Skin epidermis (tissue), 12 donors: ENCODE measurements around the gene PAFAH2.
A peak's percentile ranks its signal among the peaks of the same experiment; 100 is the strongest.

Source experiments
- H3K27ac ChIP-seq, 21 experiments: fragments of 200-600 bp; sonication (generic) in 11 of 21; one replicate each; pipeline ENCODE4 v1.5.0; 2020; ENCODE audit warnings: mild to moderate bottlenecking in 3 of 21, inconsistent platforms in 2 of 21, moderate library complexity in 2 of 21
- H3K4me3 ChIP-seq, 7 experiments: fragments of 200-600 bp; sonication (generic) in 2 of 7; one replicate each; pipeline ENCODE4 v1.5.0; 2020; ENCODE audit warnings: inconsistent platforms in 2 of 7, mild to moderate bottlenecking in 2 of 7, moderate library complexity in 1 of 7

Gene PAFAH2

DNA sequence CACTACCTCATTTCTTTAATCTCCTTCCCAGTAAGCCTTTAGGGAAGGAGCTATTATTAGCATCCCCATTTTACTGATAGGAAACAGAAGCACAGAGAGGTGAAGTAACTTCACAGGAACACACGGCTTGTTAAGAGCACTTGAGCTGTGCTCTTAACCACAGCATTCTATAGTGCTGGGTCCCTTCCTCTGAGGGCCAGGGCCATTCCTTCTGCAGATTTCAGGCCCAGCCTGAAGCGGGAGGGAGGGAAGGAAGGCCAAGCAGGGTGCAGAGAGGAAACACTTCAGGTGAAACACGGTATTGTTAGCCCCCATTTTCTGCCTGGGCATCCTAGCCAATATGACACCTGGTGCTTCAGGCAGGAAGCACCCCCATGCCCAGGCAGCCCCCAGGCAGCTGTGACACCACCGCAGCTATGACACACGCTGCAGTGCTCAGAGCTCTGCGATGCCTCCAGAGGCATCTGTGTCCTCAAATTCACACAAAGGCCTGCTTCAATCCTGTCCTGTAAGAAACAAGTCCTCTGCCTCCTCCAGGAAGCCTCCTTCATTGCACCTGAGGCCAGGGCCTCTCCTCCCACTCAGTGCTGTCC, 19.2 kb upstream of the PAFAH2 start:
- H3K4me3 ChIP-seq: no peak overlapping the region
- no peak overlapping the region for H3K27ac ChIP-seq

DNA sequence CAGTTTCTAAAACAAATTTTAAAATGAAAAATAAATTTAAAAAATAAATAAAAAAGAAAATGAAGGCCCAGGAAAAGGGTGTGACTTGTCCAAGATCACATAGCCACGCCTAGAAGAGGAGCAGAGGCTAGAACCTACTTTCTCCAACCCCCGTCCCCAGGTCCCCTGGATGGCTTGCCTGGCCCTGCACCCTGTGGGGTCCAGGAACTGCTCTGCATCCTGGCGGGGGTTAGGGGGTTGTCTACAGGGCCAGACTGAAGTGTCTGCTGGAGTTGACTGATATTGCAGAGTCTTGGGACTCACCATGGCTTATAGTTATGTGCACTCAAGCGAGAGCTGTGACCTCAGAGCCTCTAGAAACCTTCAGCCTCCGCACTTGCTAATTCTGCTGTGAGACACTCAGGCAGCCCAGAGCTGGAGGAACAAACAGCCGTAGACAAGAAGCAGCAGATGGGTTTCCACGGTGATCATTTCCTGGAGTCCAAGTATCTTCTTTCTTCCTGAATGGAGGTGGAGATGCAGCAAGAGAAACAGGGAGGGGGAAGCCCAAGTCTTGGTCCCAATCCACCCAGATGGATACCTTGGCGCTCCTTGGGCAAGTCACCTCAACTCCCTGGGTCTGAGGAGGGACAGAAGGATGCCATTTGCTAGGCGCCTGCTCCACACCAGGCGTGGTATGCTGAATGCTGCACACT, 18.5 kb upstream of the PAFAH2 start:
- Histone ChIP-seq H3K4me3 (no peak overlapping the region), H3K27ac (no peak overlapping the region)

DNA sequence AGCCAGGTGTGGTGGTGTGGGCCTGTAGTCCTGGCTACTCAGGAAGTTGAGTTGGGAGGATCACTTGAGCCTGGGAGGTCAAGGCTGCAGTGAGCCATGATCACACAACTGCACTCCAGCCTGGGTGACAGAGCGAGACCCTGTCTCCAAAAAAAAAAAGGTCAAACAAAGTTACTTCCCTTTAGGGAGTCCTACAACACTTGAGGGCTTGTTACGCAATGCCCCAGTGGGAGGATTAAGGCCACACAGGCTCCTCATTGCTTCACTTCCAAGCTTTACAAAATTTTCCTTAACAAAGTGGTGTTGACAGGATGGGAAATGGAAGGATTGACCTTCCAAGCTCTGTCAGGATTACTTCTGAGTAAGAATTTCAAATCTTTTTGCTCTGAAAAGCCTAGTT, 17.5 kb upstream of the PAFAH2 start:
- no peak overlapping the region for H3K27ac ChIP-seq
- H3K4me3 ChIP-seq: no peak overlapping the region

DNA sequence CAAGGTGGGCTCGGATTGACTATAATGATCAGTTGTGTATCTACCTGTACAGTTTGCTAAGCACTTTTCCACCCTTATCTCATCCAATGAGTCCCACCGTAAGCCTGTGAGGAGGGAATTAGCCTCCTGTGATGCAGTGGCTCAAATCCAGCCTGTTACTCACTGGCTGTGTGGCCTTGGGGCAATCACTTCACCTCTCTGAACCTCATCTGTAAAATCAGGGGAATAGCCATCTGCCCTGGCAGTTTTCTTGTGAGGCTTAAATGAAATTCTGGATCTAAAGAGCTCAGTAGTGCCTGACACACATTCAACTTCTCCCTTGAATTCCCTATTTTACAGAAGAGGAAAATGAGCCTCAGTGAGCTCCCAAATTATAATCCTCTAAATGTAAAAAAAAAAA, 16.3 kb upstream of the PAFAH2 start:
- Histone ChIP-seq H3K4me3 (no peak overlapping the region), H3K27ac (no peak overlapping the region)

DNA sequence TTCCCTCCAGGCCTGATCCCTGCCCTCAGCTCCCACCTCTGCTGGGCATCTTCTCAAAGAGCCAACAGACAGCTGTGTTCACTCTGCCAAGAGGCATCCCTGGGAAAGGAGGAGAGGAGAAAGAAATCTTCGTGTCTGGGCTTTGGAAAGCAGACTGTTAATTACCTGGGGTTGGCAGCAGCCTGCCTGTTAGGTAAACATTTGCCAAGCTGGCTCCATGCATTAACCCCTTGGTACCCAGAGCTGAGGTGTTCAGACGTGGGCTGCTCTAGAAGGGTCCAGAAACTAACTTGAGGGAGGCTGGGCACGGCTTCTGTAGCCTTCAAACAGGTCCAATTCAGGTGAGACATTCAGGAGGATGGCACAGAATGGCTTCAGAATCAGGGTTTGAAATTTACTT, 15.0 kb upstream of the PAFAH2 start:
- no peak overlapping the region for H3K27ac ChIP-seq
- no peak overlapping the region for H3K4me3 ChIP-seq

DNA sequence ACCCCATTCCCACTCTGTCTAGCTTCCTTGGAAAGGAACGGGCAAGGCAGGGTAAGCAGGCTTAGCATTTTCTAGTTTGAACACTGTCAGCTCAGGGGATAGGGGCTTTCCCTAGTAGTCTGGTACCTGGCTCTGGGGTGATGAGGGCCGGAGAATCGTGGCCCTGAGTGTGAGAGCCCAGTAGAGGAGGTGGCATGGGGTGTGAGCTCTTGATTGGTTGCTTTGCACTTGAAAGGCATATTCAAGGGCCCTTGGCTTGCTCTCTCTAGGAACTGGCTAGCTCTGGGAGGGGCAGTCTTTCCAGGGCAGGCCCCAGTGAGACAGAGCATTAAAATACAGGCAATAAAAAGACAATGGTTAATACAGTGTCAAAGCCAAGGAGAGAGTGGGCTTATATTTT, 13.0 kb upstream of the PAFAH2 start:
- H3K4me3 ChIP-seq: no peak overlapping the region
- H3K27ac ChIP-seq: no peak overlapping the region

DNA sequence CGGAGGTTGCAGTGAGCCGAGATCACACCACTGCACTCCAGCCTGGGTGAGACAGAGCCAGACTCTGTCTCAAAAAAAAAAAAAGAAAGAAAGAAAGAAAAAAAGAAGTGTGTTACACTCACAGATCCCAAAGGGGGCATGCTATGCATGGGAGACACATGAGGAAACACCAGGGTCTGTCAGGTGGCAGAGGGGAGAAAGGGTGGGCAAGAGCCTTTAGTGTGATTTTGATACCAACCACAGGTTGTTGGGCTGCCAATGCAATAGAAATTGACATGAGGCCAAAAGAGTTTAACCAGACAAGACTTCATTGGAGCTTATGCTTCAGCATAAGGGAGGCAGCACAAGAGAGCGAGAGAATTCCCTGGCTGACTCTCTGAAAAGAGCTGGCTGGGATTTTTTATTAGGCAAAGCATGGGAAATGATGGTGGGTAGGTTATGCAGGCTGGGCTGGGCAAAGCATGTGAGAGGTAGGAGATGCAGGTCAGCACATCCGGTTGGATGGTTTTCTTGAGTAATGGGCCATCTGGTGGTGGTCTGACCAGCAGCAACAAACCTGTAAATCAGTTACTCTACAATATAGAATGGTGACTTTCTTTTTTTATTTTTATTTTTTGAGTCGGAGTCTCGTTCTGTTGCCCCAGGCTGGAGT, 12.1 kb upstream of the PAFAH2 start:
- no peak overlapping the region for H3K4me3 ChIP-seq
- no peak overlapping the region for H3K27ac ChIP-seq

DNA sequence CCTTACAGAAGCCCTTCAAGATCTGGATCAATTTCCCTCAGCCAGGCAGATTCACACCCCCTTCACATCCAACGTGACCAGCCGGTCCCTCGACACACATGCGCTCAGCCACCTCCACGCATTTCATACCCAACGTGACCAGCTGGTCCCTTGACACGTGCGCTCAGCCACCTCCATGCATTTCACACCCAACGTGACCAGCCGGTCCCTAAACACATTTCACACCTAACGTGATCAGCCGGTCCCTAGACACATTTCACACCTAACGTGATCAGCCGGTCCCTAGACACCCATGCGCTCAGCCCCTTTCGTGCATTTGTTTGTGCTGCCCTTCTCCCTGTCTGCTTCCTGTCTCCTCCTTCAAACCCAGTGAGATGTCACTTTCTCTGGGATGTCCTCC, 8.8 kb upstream of the PAFAH2 start:
- Histone ChIP-seq H3K4me3 (no peak overlapping the region), H3K27ac (no peak overlapping the region)

DNA sequence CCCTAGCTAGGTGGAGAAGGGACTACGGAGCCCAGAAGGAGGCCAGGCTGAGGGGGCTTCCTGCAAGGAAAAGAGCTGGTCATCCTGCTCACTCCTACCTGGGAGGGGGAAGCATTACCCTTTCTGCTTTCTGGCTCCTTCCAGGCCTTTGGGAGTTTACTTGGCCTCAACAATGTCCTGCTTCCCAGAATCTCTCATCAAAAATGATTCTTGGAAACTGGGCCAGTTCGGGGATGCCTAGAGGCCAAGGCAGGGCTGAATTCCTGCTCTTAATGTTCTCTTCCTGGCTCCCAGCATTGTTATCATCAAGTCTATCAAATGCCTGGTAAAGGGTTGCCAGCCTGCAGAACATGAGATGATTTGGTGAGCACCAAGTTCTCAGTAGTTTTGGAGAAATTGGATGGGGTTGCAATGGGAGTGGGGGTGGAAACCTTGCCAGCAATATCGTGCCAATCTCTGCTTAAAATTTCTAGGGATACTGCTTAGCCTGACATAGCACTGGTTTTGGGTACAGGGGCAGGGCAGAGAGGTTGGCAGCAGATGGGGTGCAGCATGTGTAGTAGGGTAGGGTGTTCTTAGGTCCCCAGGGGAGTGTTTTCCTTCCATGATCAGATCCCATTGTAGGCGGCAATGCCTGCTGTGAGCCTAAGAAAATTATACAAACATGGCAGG, 7.7 kb upstream of the PAFAH2 start:
- Histone ChIP-seq H3K27ac (peak overlapping the region in 3 of 21 experiments; percentile 7 to 44 (median 43)), H3K4me3 (no peak overlapping the region)

DNA sequence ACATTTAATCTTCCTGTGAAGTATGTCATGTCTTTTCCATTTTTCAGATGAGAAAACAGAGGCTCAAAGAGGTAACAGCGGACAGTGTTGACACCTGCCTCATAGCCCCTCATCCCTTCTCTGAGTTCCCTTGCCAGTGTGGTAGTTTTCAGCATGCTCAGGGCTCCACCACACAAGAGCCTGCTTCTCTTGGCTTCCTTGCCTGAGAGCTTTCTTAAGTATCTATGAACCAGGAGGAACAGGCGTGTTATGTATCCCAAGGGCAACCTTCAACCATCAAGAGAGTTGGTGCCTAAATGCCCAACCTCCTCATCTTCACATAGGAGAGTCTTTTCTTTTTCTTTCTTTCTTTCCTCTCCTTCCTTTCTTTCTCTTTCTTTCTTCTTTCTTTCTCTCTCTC, 5.9 kb upstream of the PAFAH2 start:
- no peak overlapping the region for H3K27ac ChIP-seq
- H3K4me3 ChIP-seq: no peak overlapping the region

DNA sequence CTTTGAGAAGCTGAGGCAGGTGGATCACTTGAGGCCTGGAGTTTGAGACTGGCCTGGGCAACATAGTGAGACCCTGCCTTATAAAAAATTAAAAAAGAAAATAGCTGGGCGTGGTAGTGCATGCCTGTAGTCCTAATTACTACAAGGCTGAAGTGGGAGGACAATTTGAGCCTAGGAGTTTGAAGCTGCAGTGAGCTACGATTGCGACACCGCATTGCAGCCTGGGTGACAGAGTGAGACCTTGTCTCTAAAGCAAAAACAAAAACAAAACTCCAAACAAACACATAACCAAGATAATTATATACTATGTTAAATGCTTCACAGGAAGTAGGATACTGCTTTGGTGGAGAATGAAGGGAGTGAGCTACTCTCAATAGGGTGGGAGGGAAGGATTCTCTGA, 5.4 kb upstream of the PAFAH2 start:
- H3K4me3 ChIP-seq: no peak overlapping the region
- no peak overlapping the region for H3K27ac ChIP-seq

DNA sequence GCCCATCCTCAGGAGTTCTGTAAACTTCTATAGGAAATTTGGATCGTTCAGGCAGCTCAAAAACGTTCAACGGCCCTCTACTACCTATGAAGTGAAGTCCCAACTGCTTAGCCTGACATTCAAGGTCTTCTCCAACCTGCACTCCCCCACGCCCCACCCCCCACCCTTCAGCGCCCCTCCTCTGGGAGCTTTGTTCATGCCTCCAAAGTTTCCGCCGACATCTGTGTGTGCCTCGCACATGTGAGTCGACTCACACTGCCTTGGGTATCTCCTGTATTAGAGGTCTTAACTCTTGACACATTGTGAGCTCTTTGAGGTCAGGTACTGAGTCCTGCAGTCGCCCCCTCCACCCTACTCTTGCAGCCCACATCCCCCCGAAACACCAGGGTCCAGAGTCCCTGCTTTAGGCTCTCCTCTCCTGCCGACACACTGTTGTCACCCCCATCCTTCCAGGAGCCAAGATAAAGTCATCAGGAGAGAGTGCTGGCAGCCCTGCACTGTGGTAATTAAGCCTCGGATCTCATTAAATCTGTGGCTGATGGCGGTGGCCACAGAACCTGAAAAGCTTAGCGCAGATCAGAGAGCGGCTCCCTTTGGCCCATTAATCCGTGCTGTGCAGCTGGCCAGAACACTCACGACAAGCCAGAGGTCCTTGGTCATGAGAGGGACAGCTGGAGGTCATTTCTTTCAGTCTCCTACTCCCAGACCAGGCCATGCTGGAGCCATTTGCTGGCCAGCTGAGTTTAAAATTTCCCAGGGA, 1.4 kb upstream of the PAFAH2 start:
- no peak overlapping the region for H3K4me3 ChIP-seq
- H3K27ac ChIP-seq: no peak overlapping the region

DNA sequence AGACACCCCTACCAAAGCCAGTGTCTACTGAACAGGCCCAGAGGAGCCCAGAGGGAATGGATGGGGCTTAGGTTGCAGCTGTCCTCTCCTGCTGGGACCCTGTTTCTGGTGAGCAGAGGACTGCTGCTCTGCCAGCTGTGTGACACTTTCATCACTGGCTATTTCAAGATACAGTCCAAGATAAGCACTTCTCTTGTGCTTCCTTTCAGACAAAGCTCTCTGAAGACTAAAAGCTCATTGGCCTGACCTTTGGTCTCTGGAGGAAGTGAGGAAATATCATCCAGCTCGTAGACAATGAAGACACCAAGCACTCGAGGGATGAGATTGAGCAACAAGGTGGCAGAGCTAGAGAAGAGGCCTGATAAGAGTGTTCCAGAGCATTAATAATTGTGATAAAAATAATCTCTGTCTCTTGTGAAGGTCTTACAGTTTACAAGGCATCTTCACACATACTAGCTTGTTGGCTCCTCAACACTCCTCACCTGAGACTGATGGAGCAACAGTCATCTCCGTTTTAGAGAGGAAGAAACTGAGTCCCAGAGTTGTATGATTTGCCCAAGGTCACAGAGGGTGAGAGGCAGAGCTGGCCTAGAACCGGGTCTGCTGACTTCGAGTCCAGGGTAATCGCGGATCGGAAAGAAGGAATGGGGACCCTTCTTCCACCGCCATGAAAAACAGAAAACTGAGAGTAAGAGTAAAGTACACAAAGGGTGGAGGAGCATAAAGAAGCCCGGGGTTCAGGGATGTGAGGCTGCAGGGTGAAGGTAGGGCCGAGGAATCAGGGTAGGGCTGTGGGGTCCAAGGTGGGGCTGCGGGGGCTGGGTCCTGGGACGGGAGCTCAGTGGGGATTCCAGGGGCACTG, 666 bp downstream of the PAFAH2 start:
- peak overlapping the region; percentile 48 to 96 (median 85) for H3K27ac ChIP-seq
- peak overlapping the region; percentile 54 to 72 (median 59) for H3K4me3 ChIP-seq

DNA sequence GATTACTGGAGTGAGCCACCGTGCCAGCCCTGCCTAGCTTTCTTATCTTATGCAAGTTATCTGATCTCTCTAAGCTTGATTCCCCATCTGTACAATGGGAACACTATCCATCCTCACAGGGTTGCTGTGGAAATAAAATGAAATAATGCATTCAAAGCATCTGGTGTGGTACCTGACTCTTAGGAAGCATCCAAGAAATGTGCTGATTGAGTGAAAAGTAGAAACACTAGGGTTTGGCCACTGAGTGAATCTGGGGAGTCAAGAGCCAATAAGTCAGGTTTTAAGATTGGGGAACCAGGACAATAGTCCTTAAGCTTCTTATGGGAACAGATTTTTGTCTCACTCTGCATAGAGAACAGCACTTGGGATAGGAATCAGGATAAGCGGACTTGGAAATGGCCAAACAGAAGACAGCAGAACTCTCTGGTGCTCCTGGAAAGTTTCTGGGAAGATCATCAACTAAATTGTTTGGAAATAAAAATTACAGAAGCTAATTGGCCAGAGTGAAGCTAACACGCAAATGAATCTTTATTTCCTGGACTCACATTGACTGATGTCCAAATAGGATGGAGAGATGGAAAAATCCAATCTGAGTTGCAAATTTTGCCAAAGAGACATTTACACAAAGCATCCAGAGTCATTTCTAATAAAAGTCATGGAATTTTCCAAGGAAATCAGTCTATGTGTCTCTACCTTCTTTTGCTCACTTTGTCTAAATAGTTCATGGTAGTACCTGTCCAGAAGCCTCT, 3.3 kb downstream of the PAFAH2 start:
- no peak overlapping the region for H3K27ac ChIP-seq
- H3K4me3 ChIP-seq: no peak overlapping the region

DNA sequence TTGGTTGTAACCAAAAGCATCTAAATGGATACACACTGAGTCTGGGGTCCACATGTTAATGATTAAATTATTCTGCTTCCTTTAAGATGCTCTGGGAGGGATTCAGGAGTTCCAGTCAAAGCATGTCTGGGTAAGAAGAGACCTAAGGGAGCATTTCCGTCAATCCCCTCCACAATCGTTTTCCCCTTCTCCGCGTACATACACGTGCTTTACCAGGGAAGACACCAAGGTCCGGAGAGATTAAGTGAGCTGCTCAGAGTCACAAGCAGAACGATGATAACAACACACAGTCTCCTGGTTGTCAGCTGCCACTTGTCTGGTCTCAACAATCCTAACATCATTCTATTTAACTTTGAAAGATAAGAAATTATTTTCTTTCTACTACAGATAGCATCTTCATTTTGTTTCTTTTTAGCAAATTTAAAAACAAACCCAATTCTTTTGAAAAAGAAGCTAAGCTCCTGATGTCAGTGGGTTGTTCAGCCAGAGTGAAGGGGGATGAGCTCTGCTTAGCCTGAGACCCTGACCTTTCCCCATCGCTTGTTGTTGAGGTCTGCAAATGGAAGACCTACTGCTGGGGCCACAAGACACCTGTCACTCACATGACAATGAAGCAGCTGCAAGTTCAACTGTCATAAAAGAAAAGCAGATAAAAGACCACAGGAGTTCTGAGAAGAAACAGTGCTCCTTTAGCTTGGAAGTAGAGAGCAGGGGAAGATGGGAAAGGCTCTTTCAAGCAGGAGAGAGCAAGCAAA, 4.5 kb downstream of the PAFAH2 start:
- H3K27ac ChIP-seq: peak overlapping the region in 1 of 21 experiments; percentile 16
- H3K4me3 ChIP-seq: no peak overlapping the region

DNA sequence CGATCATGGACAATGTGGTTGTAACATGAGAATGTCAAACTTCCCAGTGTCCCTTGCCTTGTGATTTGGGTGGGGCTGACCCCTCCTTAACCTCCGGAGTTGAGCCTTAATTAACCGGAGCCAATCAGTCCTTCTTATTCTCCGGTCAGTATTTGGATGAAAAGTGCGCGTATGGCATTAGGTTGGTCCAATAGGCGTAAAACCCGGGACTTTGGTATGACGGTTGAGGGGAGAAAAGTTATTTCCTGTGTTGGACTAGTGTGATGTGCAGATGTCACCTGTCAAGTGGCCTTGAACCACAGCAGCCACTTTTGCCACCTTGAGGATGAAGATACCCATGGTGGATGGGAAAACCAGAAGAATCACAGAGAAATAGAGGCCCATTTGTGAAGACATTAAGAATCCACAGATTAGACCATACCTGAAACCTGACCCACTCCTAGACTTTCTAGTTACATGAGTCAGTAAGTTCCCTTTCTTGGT, 5.1 kb downstream of the PAFAH2 start:
- Histone ChIP-seq H3K4me3 (no peak overlapping the region), H3K27ac (no peak overlapping the region)

DNA sequence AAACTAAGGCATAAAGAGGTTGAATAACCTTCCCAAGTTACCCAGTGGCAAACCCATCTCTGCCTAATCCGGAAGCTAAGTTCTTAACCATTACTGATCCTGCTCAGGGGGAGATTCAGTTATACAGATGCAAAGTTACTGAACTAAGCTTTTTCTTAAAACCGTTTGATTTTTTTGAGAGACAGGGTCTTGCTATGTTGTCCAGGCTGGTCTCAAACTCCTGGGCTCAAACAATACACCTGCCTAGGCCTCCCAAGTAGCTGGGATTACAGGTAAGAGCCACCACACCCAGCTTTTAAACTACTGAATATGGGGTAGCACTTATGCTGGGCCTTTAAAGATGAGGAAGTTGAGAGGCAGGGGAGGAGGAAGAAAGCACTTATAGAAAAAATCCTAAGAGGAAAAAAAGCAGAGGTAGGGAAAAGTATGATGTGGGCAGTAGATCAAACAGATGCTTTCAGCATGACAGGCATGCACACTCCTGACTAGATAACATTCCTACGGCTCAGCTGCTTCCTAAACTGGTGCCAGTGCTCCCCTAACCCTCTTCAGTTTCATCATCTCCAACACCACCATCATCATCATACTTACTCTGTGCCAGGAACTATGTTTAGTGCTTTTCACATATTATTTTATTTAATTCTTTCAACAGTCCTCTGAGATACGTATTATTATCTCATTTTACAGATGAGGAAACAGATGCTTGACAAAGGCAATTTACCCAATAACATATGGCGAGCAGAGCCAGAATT, 5.8 kb downstream of the PAFAH2 start:
- H3K27ac ChIP-seq: no peak overlapping the region
- no peak overlapping the region for H3K4me3 ChIP-seq
